SK-N-SH (cell line): ENCODE data around the gene SLC25A18. TPM values are rescaled to one million over a fixed set of nuclear protein-coding genes. Genes with fewer than 3 reads are reported as not detected.

Experiments
- CTCF ChIA-PET: fragments of 300-600, 350-600 bp; formaldehyde crosslinking; extraction: SDS; loops from one replicate; lab custom pipeline; 2021; lab: Yijun Ruan, JAX
- POLR2A ChIA-PET: fragments of 350-600 bp; sonication (Branson Sonifier 250); formaldehyde crosslinking; extraction: SDS; loops from one replicate; lab custom pipeline; 2020; ENCODE audit warnings: antibody characterized with exemption, inconsistent platforms; lab: Yijun Ruan, JAX
- DNase-seq: peaks from one replicate; pipeline ENCODE4 v3.0.0; 2012
- H2AFZ ChIP-seq: fragments of 200-600 bp; sonication (generic); 2 replicates; pipeline ENCODE4 v1.8.1; 2016; ENCODE audit warnings: antibody characterized with exemption, mild to moderate bottlenecking, low read depth
- H3F3A ChIP-seq: fragments of 200-600 bp; sonication (generic); replicated peaks from 2 replicates; pipeline ENCODE3; 2016; ENCODE audit warnings: antibody characterized with exemption, mild to moderate bottlenecking; ENCODE audit not compliant: insufficient read depth
- H3K27ac ChIP-seq, 2 experiments: fragments of 200-500 bp in 1 of 2; fragments of 200-600 bp in 1 of 2; sonication (Bioruptor generic) in 1 of 2; sonication (generic), shearing (Covaris generic) in 1 of 2; 2 replicates each; pipeline versions ENCODE4 v1.5.1 to v1.6.1; 2014 to 2016; ENCODE audit warnings: low read depth in 2 of 2, inconsistent platforms in 1 of 2, low read length in 1 of 2, mild to moderate bottlenecking in 1 of 2, mixed read lengths in 1 of 2
- H3K27me3 ChIP-seq: fragments of 200-600 bp; sonication (generic), shearing (Covaris generic); 2 replicates; pipeline ENCODE4 v1.6.1; 2016; ENCODE audit warnings: mixed run types; ENCODE audit not compliant: insufficient read depth
- H3K36me3 ChIP-seq, 2 experiments: fragments of 200-500 bp in 1 of 2; fragments of 200-600 bp in 1 of 2; sonication (Bioruptor generic) in 1 of 2; sonication (generic) in 1 of 2; replicated peaks in 1 of 2; 2 replicates each; pipeline versions ENCODE3 to v1.5.1; 2014 to 2016; ENCODE audit warnings: low read length in 1 of 2, mild to moderate bottlenecking in 1 of 2; ENCODE audit not compliant: insufficient read depth in 2 of 2, control insufficient read depth in 1 of 2
- H3K4me1 ChIP-seq, 2 experiments: fragments of 200-500 bp in 1 of 2; fragments of 200-600 bp in 1 of 2; sonication (Bioruptor generic) in 1 of 2; sonication (generic), shearing (Covaris generic) in 1 of 2; 2 replicates each; pipeline versions ENCODE4 v1.5.1 to v1.6.1; 2014 to 2016; ENCODE audit warnings: low read depth in 1 of 2, low read length in 1 of 2, mixed run types in 1 of 2; ENCODE audit not compliant: insufficient read depth in 2 of 2, control insufficient read depth in 1 of 2
- H3K4me2 ChIP-seq: fragments of 200-600 bp; sonication (generic), shearing (Covaris generic); 2 replicates; pipeline ENCODE4 v1.6.1; 2017; ENCODE audit warnings: mixed run types
- H3K4me3 ChIP-seq, 2 experiments: fragments of 200-500 bp in 1 of 2; fragments of 200-600 bp in 1 of 2; sonication (Bioruptor generic) in 1 of 2; sonication (generic), shearing (Covaris generic) in 1 of 2; 2 replicates each; pipeline versions ENCODE4 v1.5.1 to v1.8.1; 2014 to 2016; ENCODE audit warnings: low read depth in 2 of 2, inconsistent platforms in 1 of 2, low read length in 1 of 2, mild to moderate bottlenecking in 1 of 2, mixed read lengths in 1 of 2, moderate library complexity in 1 of 2
- H3K79me2 ChIP-seq: fragments of 200-600 bp; sonication (generic); 2 replicates; pipeline ENCODE4 v1.8.1; 2017; ENCODE audit warnings: mild to moderate bottlenecking; ENCODE audit not compliant: insufficient read depth
- H3K9ac ChIP-seq: fragments of 200-600 bp; sonication (generic); 2 replicates; pipeline ENCODE4 v1.6.1; 2017; ENCODE audit warnings: mixed run types
- H3K9me2 ChIP-seq: fragments of 200-600 bp; sonication (generic); 2 replicates; pipeline ENCODE4 v1.6.1; 2017; ENCODE audit warnings: mixed run types
- H3K9me3 ChIP-seq: fragments of 200-600 bp; sonication (generic); 2 replicates; pipeline ENCODE4 v1.6.1; 2017; ENCODE audit warnings: mixed run types, mild to moderate bottlenecking, moderate library complexity
- H4K20me1 ChIP-seq: fragments of 200-600 bp; sonication (generic); 2 replicates; pipeline ENCODE4 v1.6.1; 2017; ENCODE audit warnings: mild to moderate bottlenecking, mixed run types; ENCODE audit not compliant: insufficient read depth
- CTCF ChIP-seq: fragments of 200-600 bp; sonication (generic); IDR thresholded peaks from 2 replicates; pipeline ENCODE4 v1.6.1; 2017; ENCODE audit warnings: antibody characterized with exemption, mild to moderate bottlenecking, moderate library complexity
- ELF1 ChIP-seq: IDR thresholded peaks from 2 replicates; pipeline ENCODE4 v1.4.0; 2012
- FOSL2 ChIP-seq: IDR thresholded peaks from 2 replicates; pipeline ENCODE4 v1.4.0; 2012; ENCODE audit warnings: low read depth, mild to moderate bottlenecking, moderate library complexity, borderline replicate concordance
- FOXJ3 ChIP-seq: sonication (generic); formaldehyde crosslinking; IDR thresholded peaks from 2 replicates; pipeline ENCODE4 v1.5.1; 2020; ENCODE audit warnings: mild to moderate bottlenecking, missing genetic modification reagents
- GABPA ChIP-seq: IDR thresholded peaks from 2 replicates; pipeline ENCODE4 v1.4.0; 2012; ENCODE audit warnings: low read depth, mild to moderate bottlenecking
- MEF2A ChIP-seq: IDR thresholded peaks from 2 replicates; pipeline ENCODE4 v1.4.0; 2012; ENCODE audit warnings: low read depth, borderline replicate concordance
- MXI1 ChIP-seq: IDR thresholded peaks from 2 replicates; pipeline ENCODE4 v1.6.1; 2012; ENCODE audit warnings: mild to moderate bottlenecking, low read depth, low read length, improper control_type of control experiment
- POLR2AphosphoS5 ChIP-seq: IDR thresholded peaks from 2 replicates; pipeline ENCODE4 v1.6.1; 2012; ENCODE audit warnings: low read depth, low read length
- RFX5 ChIP-seq: IDR thresholded peaks from 2 replicates; pipeline ENCODE4 v1.6.1; 2012; ENCODE audit warnings: mild to moderate bottlenecking, improper control_type of control experiment, low read length
- SIN3A ChIP-seq: IDR thresholded peaks from 2 replicates; pipeline ENCODE4 v1.6.1; 2012; ENCODE audit warnings: low read depth, mild to moderate bottlenecking, low read length, moderate library complexity, borderline replicate concordance
- WGBS: methylation state at CpG from one replicate; pipeline ENCODE4 v1.1.6; 2017; ENCODE audit warnings: low lambda C conversion rate; 5-methylcytosine and 5-hydroxymethylcytosine counted together
- polyA plus RNA-seq, 3 experiments: library from polyadenylated mRNA; depleted of rRNA; stranded (reverse); fragments of >200 nt; gene quantifications; 2 replicates each; pipeline ENCODE4 v1.2.3, GENCODE V29; 2012
- TF ChIP-seq, protein P1 (sequence below): IDR thresholded peaks from 2 replicates; pipeline ENCODE4 v1.4.0; 2012; ENCODE audit warnings: low read depth, borderline replicate concordance
- TF ChIP-seq, protein P2 (sequence below): IDR thresholded peaks from 2 replicates; pipeline ENCODE4 v1.6.1; 2012; ENCODE audit warnings: mild to moderate bottlenecking, low read depth, low read length, moderate library complexity

Gene SLC25A18
- polyA plus RNA-seq, 1 of the 3 experiments (the other 2 are of a cell fraction), result 0.02 TPM

- H3F3A ChIP-seq, result no peaks in the 10 kb centered on the region
- CTCF ChIA-PET, result interaction anchor here (1.0 kb wide), 1 partner anchor 11 kb away, joined by 3 read pairs; no protein-coding TSS in a partner anchor
- H3K9ac ChIP-seq, result no peak overlapping the region
- no peak overlapping the region for H2AFZ ChIP-seq
- H3K9me3 ChIP-seq, result no peaks in the 10 kb centered on the region
- H3K4me1 ChIP-seq, result no peaks in the 10 kb centered on the region
- no peaks in the 10 kb centered on the region for H3K79me2 ChIP-seq
- POLR2A ChIA-PET, result no interaction called here
- H3K27ac ChIP-seq, result no peak overlapping the region
- H3K36me3 ChIP-seq, result peaks cover 42 to 50% of the 10 kb centered on the region in 2 experiments
- no peaks in the 10 kb centered on the region for H3K9me2 ChIP-seq
- 88% methylated on average over 5 of the region's 5 CpGs for WGBS
- H3K4me2 ChIP-seq, result no peak overlapping the region
- no peaks in the 10 kb centered on the region for H3K27me3 ChIP-seq
- H4K20me1 ChIP-seq, result no peaks in the 10 kb centered on the region
- no peak for DNase-seq
- no peak overlapping the region for H3K4me3 ChIP-seq
- no peak for TF ChIP-seq CTCF
- TF ChIP-seq, protein P1, sequence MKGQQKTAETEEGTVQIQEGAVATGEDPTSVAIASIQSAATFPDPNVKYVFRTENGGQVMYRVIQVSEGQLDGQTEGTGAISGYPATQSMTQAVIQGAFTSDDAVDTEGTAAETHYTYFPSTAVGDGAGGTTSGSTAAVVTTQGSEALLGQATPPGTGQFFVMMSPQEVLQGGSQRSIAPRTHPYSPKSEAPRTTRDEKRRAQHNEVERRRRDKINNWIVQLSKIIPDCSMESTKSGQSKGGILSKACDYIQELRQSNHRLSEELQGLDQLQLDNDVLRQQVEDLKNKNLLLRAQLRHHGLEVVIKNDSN, result no peak
- no peak for TF ChIP-seq RFX5
- no peak for TF ChIP-seq POLR2AphosphoS5
- no peak for TF ChIP-seq FOSL2
- no peak for TF ChIP-seq MXI1
- TF ChIP-seq ELF1, result no peak
- TF ChIP-seq GABPA, result no peak
- TF ChIP-seq, protein P2, sequence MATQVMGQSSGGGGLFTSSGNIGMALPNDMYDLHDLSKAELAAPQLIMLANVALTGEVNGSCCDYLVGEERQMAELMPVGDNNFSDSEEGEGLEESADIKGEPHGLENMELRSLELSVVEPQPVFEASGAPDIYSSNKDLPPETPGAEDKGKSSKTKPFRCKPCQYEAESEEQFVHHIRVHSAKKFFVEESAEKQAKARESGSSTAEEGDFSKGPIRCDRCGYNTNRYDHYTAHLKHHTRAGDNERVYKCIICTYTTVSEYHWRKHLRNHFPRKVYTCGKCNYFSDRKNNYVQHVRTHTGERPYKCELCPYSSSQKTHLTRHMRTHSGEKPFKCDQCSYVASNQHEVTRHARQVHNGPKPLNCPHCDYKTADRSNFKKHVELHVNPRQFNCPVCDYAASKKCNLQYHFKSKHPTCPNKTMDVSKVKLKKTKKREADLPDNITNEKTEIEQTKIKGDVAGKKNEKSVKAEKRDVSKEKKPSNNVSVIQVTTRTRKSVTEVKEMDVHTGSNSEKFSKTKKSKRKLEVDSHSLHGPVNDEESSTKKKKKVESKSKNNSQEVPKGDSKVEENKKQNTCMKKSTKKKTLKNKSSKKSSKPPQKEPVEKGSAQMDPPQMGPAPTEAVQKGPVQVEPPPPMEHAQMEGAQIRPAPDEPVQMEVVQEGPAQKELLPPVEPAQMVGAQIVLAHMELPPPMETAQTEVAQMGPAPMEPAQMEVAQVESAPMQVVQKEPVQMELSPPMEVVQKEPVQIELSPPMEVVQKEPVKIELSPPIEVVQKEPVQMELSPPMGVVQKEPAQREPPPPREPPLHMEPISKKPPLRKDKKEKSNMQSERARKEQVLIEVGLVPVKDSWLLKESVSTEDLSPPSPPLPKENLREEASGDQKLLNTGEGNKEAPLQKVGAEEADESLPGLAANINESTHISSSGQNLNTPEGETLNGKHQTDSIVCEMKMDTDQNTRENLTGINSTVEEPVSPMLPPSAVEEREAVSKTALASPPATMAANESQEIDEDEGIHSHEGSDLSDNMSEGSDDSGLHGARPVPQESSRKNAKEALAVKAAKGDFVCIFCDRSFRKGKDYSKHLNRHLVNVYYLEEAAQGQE, result no peak
- TF ChIP-seq FOXJ3 (CRISPR knock-in tag), result no peak
- TF ChIP-seq SIN3A, result no peak
- no peak for TF ChIP-seq MEF2A
Observed at GRCh38 chr22:17592201-17592600, 28.9 kb downstream of the SLC25A18 start.
